ENCODE data around the gene GOSR2. TPM values are rescaled to one million over a fixed set of nuclear protein-coding genes. Genes with fewer than 3 reads are reported as not detected.
"Not testable (repeated sequence)": the region's sequence is repeated elsewhere in the genome, so short reads cannot be mapped to it uniquely, and the experiment has no call there.

Gene GOSR2
- total RNA-seq, 2 experiments from 2014 or later, result 53.1 to 57.8 TPM

- H3K27ac Mint-ChIP-seq, result no peak overlapping the region
- peaks cover 8% of the 10 kb centered on the region for H3K4me1 Mint-ChIP-seq
- peaks cover 22% of the 10 kb centered on the region for H3K27me3 Mint-ChIP-seq
- DNase-seq, result no peak
- H3K4me3 Mint-ChIP-seq, result no peak overlapping the region
- no peaks in the 10 kb centered on the region for H3K36me3 Mint-ChIP-seq
- H3K9me3 Mint-ChIP-seq (ENCODE audit: low read depth), result no peaks in the 10 kb centered on the region
- CTCF ChIA-PET, result interaction anchor here (1.1 kb wide), 1 partner anchor 9 kb away, joined by 3 read pairs; no protein-coding TSS in a partner anchor
- ATAC-seq, result no peak
Observed at GRCh38 chr17:46983782-46984181, 60.8 kb downstream of the GOSR2 start.

- peaks cover 21% of the 10 kb centered on the region for H3K27me3 Mint-ChIP-seq
- peaks cover 8% of the 10 kb centered on the region for H3K4me1 Mint-ChIP-seq
- no peaks in the 10 kb centered on the region for H3K36me3 Mint-ChIP-seq
- CTCF ChIA-PET, result interaction anchor here (0.5 kb wide), 1 partner anchor 329 kb away, joined by 3 read pairs; no protein-coding TSS in a partner anchor
- H3K9me3 Mint-ChIP-seq (ENCODE audit: low read depth), result no peaks in the 10 kb centered on the region
- H3K4me3 Mint-ChIP-seq, result no peak overlapping the region
- DNase-seq, result no peak
- H3K27ac Mint-ChIP-seq, result no peak overlapping the region
- ATAC-seq, result no peak
Observed at GRCh38 chr17:46984341-46984740, 61.4 kb downstream of the GOSR2 start.

DNA sequence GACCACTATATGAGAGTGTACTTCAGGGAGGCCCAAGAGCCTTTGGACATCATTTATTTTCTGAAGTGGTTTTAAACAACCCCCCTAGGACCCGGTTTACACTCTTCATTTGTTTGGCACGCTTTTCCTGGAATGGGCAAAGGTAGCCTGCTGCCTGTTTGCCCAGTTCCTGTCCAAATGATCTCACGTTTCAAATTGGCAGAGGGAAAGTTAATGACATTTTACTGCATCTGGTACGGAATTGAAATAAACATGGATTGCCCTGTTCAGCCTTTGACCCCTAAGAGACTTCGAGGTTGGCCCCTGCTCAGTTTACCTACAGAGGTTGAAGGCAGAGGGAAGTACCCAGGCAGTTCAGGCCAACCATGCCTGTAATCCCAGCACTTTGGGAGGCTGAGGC lies 61.9 kb downstream of the GOSR2 start:
- Mint-ChIP-seq H3K27me3 (peaks cover 15% of the 10 kb centered on the region), H3K9me3 (ENCODE audit: low read depth) (no peaks in the 10 kb centered on the region), H3K36me3 (no peaks in the 10 kb centered on the region), H3K4me1 (peaks cover 3% of the 10 kb centered on the region), H3K4me3 (no peak overlapping the region), H3K27ac (no peak overlapping the region)
- no peak for DNase-seq
- no peak for ATAC-seq
- CTCF ChIA-PET, result interaction anchor here (0.5 to 0.7 kb wide), 2 partner anchors 328 to 1473 kb away, joined by 3 read pairs; no protein-coding TSS in a partner anchor

DNA sequence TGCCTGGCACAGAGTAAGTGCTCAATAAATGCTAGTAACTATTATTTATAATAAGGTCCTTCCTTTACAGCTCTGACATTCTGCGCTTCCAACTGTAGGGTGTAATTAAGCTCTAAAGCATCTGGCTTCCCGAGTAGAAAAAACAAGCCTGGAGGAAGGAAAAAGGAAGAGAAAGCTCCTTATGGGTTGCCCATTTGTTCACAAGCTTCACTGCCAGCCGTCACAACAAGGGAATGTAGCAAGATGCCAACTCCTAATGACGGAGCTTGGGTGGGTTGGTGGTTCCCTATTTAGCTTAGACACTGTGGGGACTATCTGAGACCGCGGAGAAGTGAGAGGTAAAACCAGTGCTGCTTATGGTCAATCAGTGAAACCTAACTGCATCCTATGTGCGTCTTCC lies 63.4 kb downstream of the GOSR2 start:
- no peak for ATAC-seq
- H3K27me3 Mint-ChIP-seq, result peaks cover 8% of the 10 kb centered on the region
- CTCF ChIA-PET, result no interaction called here
- H3K9me3 Mint-ChIP-seq (ENCODE audit: low read depth), result no peaks in the 10 kb centered on the region
- no peak overlapping the region for H3K27ac Mint-ChIP-seq
- H3K4me1 Mint-ChIP-seq, result no peaks in the 10 kb centered on the region
- H3K36me3 Mint-ChIP-seq, result no peaks in the 10 kb centered on the region
- no peak for DNase-seq
- no peak overlapping the region for H3K4me3 Mint-ChIP-seq

DNA sequence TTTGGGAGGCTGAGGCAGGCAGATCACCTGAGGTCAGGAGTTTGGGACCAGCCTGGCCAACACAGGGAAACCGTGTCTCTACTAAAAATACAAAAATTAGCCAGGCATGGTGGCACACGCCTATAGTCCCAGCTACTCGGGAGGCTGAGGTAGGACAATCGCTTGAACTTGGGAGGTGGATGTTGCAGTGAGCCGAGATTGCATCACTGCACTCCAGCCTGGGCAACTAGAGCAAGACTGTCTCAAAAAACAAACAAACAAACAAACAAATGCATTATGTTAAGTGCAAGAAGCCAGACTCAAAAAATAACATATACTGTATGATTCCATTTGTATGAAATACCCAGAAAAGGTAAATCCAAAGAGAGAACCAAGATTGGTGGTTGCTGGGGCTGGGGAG lies 65.0 kb downstream of the GOSR2 start:
- H3K9me3 Mint-ChIP-seq (ENCODE audit: low read depth); H3K27ac Mint-ChIP-seq; H3K4me1 Mint-ChIP-seq; ATAC-seq; H3K4me3 Mint-ChIP-seq; H3K27me3 Mint-ChIP-seq; DNase-seq; H3K36me3 Mint-ChIP-seq; CTCF ChIA-PET: not testable (repeated sequence)

GRCh38 chr17:46989637-46990431 lies 66.9 kb downstream of the GOSR2 start:
- CTCF ChIA-PET, result interaction anchor here (1.2 kb wide), 1 partner anchor 10 kb away, joined by 3 read pairs; no protein-coding TSS in a partner anchor
- peaks cover 6% of the 10 kb centered on the region for H3K27me3 Mint-ChIP-seq
- no peak overlapping the region for H3K4me3 Mint-ChIP-seq
- no peaks in the 10 kb centered on the region for H3K36me3 Mint-ChIP-seq
- H3K27ac Mint-ChIP-seq, result no peak overlapping the region
- H3K9me3 Mint-ChIP-seq (ENCODE audit: low read depth), result no peaks in the 10 kb centered on the region
- DNase-seq, result no peak
- no peaks in the 10 kb centered on the region for H3K4me1 Mint-ChIP-seq
- ATAC-seq, result no peak

GRCh38 chr17:46991617-46992016 lies 68.7 kb downstream of the GOSR2 start:
- Mint-ChIP-seq H3K9me3 (ENCODE audit: low read depth) (no peaks in the 10 kb centered on the region), H3K27ac (no peak overlapping the region), H3K4me1 (no peaks in the 10 kb centered on the region), H3K27me3 (peaks cover 4% of the 10 kb centered on the region), H3K36me3 (no peaks in the 10 kb centered on the region), H3K4me3 (no peak overlapping the region)
- CTCF ChIA-PET, result interaction anchor here (1.0 kb wide), 1 partner anchor 17 kb away, joined by 3 read pairs; no protein-coding TSS in a partner anchor
- DNase-seq, result no peak
- no peak for ATAC-seq

Small RNA genes lying within 50 kb of the gene (microRNA-seq; reads per million reads assigned to microRNA genes)
- not detected for gene MIR5089

Other genes starting within 250 kb of the GOSR2 start
- gene WNT3, start 104.5 kb upstream of the GOSR2 start, total RNA-seq, result not detected
- not detected for gene WNT9B, start 71.6 kb upstream of the GOSR2 start, total RNA-seq
- gene RPRML, start 56.1 kb downstream of the GOSR2 start, total RNA-seq, result not detected

Data from activated CD8-positive, alpha-beta memory T cell treated with anti-CD3 and anti-CD28 coated beads, Interleukin-2, amount 10 ng/mL, durations not matched to agents 7 days and 5 days (primary cell).